GM12864 (cell line): Measurements from ENCODE around the gene WDR62.
A peak's percentile ranks its signal among the peaks of the same experiment; 100 is the strongest.

Experiments
- DNase-seq: peaks from one replicate; pipeline ENCODE4 v3.0.0-alpha.2; 2011; ENCODE audit warnings: low read depth
- H3K4me3 ChIP-seq: 2 replicates; pipeline ENCODE4 v1.5.1; 2011; ENCODE audit warnings: mild to moderate bottlenecking, low read depth, low read length, control low read depth
- CTCF ChIP-seq: IDR thresholded peaks from 2 replicates; pipeline ENCODE4 v1.5.1; 2011; ENCODE audit warnings: low read depth, mild to moderate bottlenecking, moderate library complexity, low read length, control low read depth, inconsistent platforms; ENCODE audit errors: missing control alignments

Gene WDR62

GRCh38 chr19:36054119-36054732, 471 bp upstream of the WDR62 start, which contains the start of gene THAP8:
Gene THAP8, minus strand, starts transcription at chr19:36054285. Its CDS starts 68 bp downstream, at chr19:36054217.
- peak; percentile 98 for DNase-seq
- TF ChIP-seq CTCF, result peak; percentile 48
- peak within 1 kb of the TSS; percentile 59 for H3K4me3 ChIP-seq

- DNase-seq, result no peak
- no peak overlapping the region for H3K4me3 ChIP-seq
- TF ChIP-seq CTCF, result no peak
Observed at GRCh38 chr19:36058481-36059179, 3.9 kb downstream of the WDR62 start.

- TF ChIP-seq CTCF, result no peak
- DNase-seq, result no peak
- H3K4me3 ChIP-seq, result no peak overlapping the region
Observed at GRCh38 chr19:36059180-36059910, 4.6 kb downstream of the WDR62 start.

- TF ChIP-seq CTCF, result peak; percentile 59
- H3K4me3 ChIP-seq, result no peak overlapping the region
- no peak for DNase-seq
Observed at GRCh38 chr19:36060430-36060829, 5.7 kb downstream of the WDR62 start.

GRCh38 chr19:36061367-36061766, 6.7 kb downstream of the WDR62 start:
- no peak for DNase-seq
- TF ChIP-seq CTCF, result no peak

GRCh38 chr19:36064826-36065225, 10.1 kb downstream of the WDR62 start:
- no peak overlapping the region for H3K4me3 ChIP-seq
- TF ChIP-seq CTCF, result no peak
- no peak for DNase-seq

More at GRCh38 chr19:36061367-36061766, 6.7 kb downstream of the WDR62 start:
- H3K4me3 ChIP-seq, result no peak overlapping the region
